SK-N-SH (cell line): ENCODE measurements around the gene BTBD9.

Experiments used
- CTCF ChIP-seq: fragments of 200-600 bp; sonication (generic); IDR thresholded peaks from 2 replicates; pipeline ENCODE4 v1.6.1; 2017; ENCODE audit warnings: antibody characterized with exemption, mild to moderate bottlenecking, moderate library complexity
- SIN3A ChIP-seq: IDR thresholded peaks from 2 replicates; pipeline ENCODE4 v1.6.1; 2012; ENCODE audit warnings: low read depth, mild to moderate bottlenecking, low read length, moderate library complexity, borderline replicate concordance
- USF1 ChIP-seq: IDR thresholded peaks from 2 replicates; pipeline ENCODE4 v1.4.0; 2012; ENCODE audit warnings: low read depth, borderline replicate concordance
- TF ChIP-seq, protein P1 (sequence below): IDR thresholded peaks from 2 replicates; pipeline ENCODE4 v1.4.0; 2012; ENCODE audit warnings: low read depth

DNA sequence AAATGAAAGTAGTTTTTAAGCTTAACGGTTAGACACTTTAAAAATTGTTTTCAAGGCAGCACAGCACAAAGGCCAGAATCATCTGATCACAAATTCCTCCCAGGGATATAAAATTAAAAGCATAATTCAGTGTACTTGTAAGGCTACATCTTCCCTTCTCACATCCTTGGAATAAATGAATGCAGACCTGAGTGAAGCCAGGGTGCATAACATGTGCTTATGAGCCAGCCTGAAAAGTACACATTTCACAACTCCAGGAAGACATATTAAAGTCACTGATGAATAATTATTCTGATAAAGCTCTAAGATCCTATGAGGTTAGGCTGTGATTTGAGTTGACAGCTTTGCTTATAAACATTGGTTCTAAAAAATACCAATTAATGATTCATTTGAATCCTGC is 163.6 kb downstream of the BTBD9 start:
- TF ChIP-seq, protein P1, sequence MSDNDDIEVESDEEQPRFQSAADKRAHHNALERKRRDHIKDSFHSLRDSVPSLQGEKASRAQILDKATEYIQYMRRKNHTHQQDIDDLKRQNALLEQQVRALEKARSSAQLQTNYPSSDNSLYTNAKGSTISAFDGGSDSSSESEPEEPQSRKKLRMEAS = no peak
- TF ChIP-seq SIN3A = no peak
- no peak for TF ChIP-seq CTCF
- TF ChIP-seq USF1 = no peak
